Duodenal mucosa (tissue), 2 donors: ENCODE data around the gene BNIPL.

ENCODE experiments used
- H3K27ac ChIP-seq: one replicate; pipeline ENCODE4 v1.7.0; 2013; ENCODE audit warnings: low read depth, low read length
- H3K27me3 ChIP-seq, 2 donors: one replicate each; pipeline ENCODE4 v1.7.0; 2013; ENCODE audit warnings: low read length in 2 of 2, control low read depth in 1 of 2; ENCODE audit not compliant: insufficient read depth in 2 of 2, control insufficient read depth in 1 of 2
- H3K36me3 ChIP-seq, 2 donors: one replicate each; pipeline ENCODE4 v1.7.0; 2013; ENCODE audit warnings: low read length in 2 of 2, control low read depth in 1 of 2; ENCODE audit not compliant: insufficient read depth in 2 of 2, control insufficient read depth in 1 of 2
- H3K4me1 ChIP-seq, 2 donors: one replicate each; pipeline ENCODE4 v1.7.0; 2013; ENCODE audit warnings: low read length in 2 of 2, control low read depth in 1 of 2; ENCODE audit not compliant: insufficient read depth in 2 of 2, control insufficient read depth in 1 of 2
- H3K4me3 ChIP-seq, 2 donors: one replicate each; pipeline ENCODE4 v1.7.0; 2013; ENCODE audit warnings: low read length in 2 of 2, low read depth in 1 of 2
- H3K9ac ChIP-seq, 2 donors: one replicate each; pipeline ENCODE4 v1.7.0; 2013; ENCODE audit warnings: low read length in 2 of 2, low read depth in 1 of 2
- H3K9me3 ChIP-seq, 2 donors: one replicate each; pipeline ENCODE4 v1.7.0; 2013; ENCODE audit warnings: low read length in 2 of 2, control low read depth in 1 of 2; ENCODE audit not compliant: control insufficient read depth in 1 of 2

BNIPL gene

GRCh38 chr1:151035167-151035566 lies 1.2 kb upstream of the BNIPL start:
- Histone ChIP-seq H3K4me3 (no peak overlapping the region), H3K27me3 (no peaks in the 10 kb centered on the region), H3K36me3 (peaks cover 7 to 33% of the 10 kb centered on the region in 2 donors), H3K9me3 (no peaks in the 10 kb centered on the region), H3K27ac (no peak overlapping the region), H3K4me1 (no peaks in the 10 kb centered on the region), H3K9ac (no peak overlapping the region)

- Histone ChIP-seq H3K36me3 (peaks cover 7 to 21% of the 10 kb centered on the region in 2 donors), H3K27ac (no peak overlapping the region), H3K4me3 (no peak overlapping the region), H3K9me3 (no peaks in the 10 kb centered on the region), H3K9ac (no peak overlapping the region), H3K27me3 (no peaks in the 10 kb centered on the region), H3K4me1 (no peaks in the 10 kb centered on the region)
Measured at GRCh38 chr1:151037032-151037431, 646 bp downstream of the BNIPL start.

GRCh38 chr1:151039521-151039920 lies 3.1 kb downstream of the BNIPL start:
- Histone ChIP-seq H3K9me3 (no peaks in the 10 kb centered on the region), H3K4me1 (no peaks in the 10 kb centered on the region), H3K4me3 (no peak overlapping the region), H3K27ac (no peak overlapping the region), H3K27me3 (no peaks in the 10 kb centered on the region), H3K36me3 (peaks cover 7 to 11% of the 10 kb centered on the region in 2 donors), H3K9ac (no peak overlapping the region)

GRCh38 chr1:151043163-151043562 lies 6.8 kb downstream of the BNIPL start:
- H3K4me3 ChIP-seq, result no peak overlapping the region
- H3K9ac ChIP-seq, result no peak overlapping the region
- no peaks in the 10 kb centered on the region for H3K27me3 ChIP-seq
- H3K27ac ChIP-seq, result no peak overlapping the region
- no peaks in the 10 kb centered on the region for H3K36me3 ChIP-seq
- H3K9me3 ChIP-seq, result no peaks in the 10 kb centered on the region
- H3K4me1 ChIP-seq, result peaks cover 4 to 6% of the 10 kb centered on the region in 2 donors

- Histone ChIP-seq H3K27me3 (no peaks in the 10 kb centered on the region), H3K27ac (peak within 1 kb of the TSS; percentile 25), H3K4me3 (peak within 1 kb of the TSS; percentile 86 to 88), H3K9me3 (no peaks in the 10 kb centered on the region), H3K9ac (peak within 1 kb of the TSS; percentile 71 to 84), H3K36me3 (peaks cover 9% of the 10 kb centered on the region in 2 donors), H3K4me1 (peaks cover 7 to 11% of the 10 kb centered on the region in 2 donors)
Measured at GRCh38 chr1:151047591-151047924, 11.2 kb downstream of the BNIPL start, which contains the start of gene C1orf56. C1orf56 (plus strand) TSS chr1:151047751; CDS start chr1:151047848, 97 bp downstream.

GRCh38 chr1:151047925-151048644 lies 11.7 kb downstream of the BNIPL start:
- no peaks in the 10 kb centered on the region for H3K9me3 ChIP-seq
- peak overlapping the region; percentile 71 to 84 for H3K9ac ChIP-seq
- peak overlapping the region; percentile 25 for H3K27ac ChIP-seq
- no peaks in the 10 kb centered on the region for H3K27me3 ChIP-seq
- peaks cover 14 to 15% of the 10 kb centered on the region in 2 donors for H3K36me3 ChIP-seq
- peaks cover 7 to 11% of the 10 kb centered on the region in 2 donors for H3K4me1 ChIP-seq
- H3K4me3 ChIP-seq, result peak overlapping the region; percentile 86 to 88

- Histone ChIP-seq H3K4me3 (peak overlapping the region; percentile 86 to 88), H3K9ac (peak overlapping the region in 1 of 2 donors; percentile 84), H3K9me3 (no peaks in the 10 kb centered on the region), H3K27ac (no peak overlapping the region), H3K4me1 (peaks cover 7 to 11% of the 10 kb centered on the region in 2 donors), H3K27me3 (no peaks in the 10 kb centered on the region), H3K36me3 (peaks cover 15 to 20% of the 10 kb centered on the region in 2 donors)
Measured at GRCh38 chr1:151048645-151049032, 12.3 kb downstream of the BNIPL start.

GRCh38 chr1:151049458-151049857 lies 13.1 kb downstream of the BNIPL start:
- no peak overlapping the region for H3K27ac ChIP-seq
- H3K9me3 ChIP-seq, result no peaks in the 10 kb centered on the region
- no peak overlapping the region for H3K9ac ChIP-seq
- peaks cover 18 to 28% of the 10 kb centered on the region in 2 donors for H3K36me3 ChIP-seq
- H3K4me1 ChIP-seq, result peaks cover 7 to 11% of the 10 kb centered on the region in 2 donors
- H3K4me3 ChIP-seq, result no peak overlapping the region
- no peaks in the 10 kb centered on the region for H3K27me3 ChIP-seq

GRCh38 chr1:151050051-151050688 lies 13.8 kb downstream of the BNIPL start:
- H3K27me3 ChIP-seq, result no peaks in the 10 kb centered on the region
- H3K36me3 ChIP-seq, result peaks cover 26 to 35% of the 10 kb centered on the region in 2 donors
- H3K4me3 ChIP-seq, result no peak overlapping the region
- H3K9me3 ChIP-seq, result no peaks in the 10 kb centered on the region
- H3K9ac ChIP-seq, result no peak overlapping the region
- H3K4me1 ChIP-seq, result peaks cover 7 to 12% of the 10 kb centered on the region in 2 donors
- no peak overlapping the region for H3K27ac ChIP-seq

- H3K4me1 ChIP-seq, result peaks cover 20 to 26% of the 10 kb centered on the region in 2 donors
- no peak overlapping the region for H3K4me3 ChIP-seq
- no peak overlapping the region for H3K27ac ChIP-seq
- peaks cover 33 to 47% of the 10 kb centered on the region in 2 donors for H3K36me3 ChIP-seq
- H3K9ac ChIP-seq, result no peak overlapping the region
- no peaks in the 10 kb centered on the region for H3K9me3 ChIP-seq
- H3K27me3 ChIP-seq, result no peaks in the 10 kb centered on the region
Measured at GRCh38 chr1:151051356-151052009, 15.1 kb downstream of the BNIPL start.
